ENCODE results near the gene NELL2. TPM values are rescaled to one million over a fixed set of nuclear protein-coding genes. Genes with fewer than 3 reads are reported as not detected.

The NELL2 gene
- total RNA-seq, 1 experiment from 2014 or later: 32.7 TPM

- H2BK15ac ChIP-seq (ENCODE audit: low read depth, low read length): no peak overlapping the region
These were observed 28.7 kb downstream of the NELL2 start for GRCh38 chr12:44847403-44847802.

More at GRCh38 chr12:44847403-44847802, 28.7 kb downstream of the NELL2 start:
- Histone ChIP-seq H3K4ac (ENCODE audit: low read depth, low read length) (no peak overlapping the region), H4K5ac (ENCODE audit: insufficient read length, low read depth, low read length) (no peak overlapping the region), H3K4me2 (ENCODE audit: insufficient read depth, insufficient read length, low read length) (no peak overlapping the region), H3K79me2 (ENCODE audit: insufficient read depth, low read length) (no peaks in the 10 kb centered on the region), H2AK5ac (ENCODE audit: insufficient read length, low read length) (no peak overlapping the region), H3K27me3 (ENCODE audit: insufficient read depth, low read length) (no peaks in the 10 kb centered on the region), H3K23ac (ENCODE audit: insufficient read length, low read depth, low read length) (no peak overlapping the region), H3K27ac (ENCODE audit: insufficient read length, low read depth, low read length) (no peak overlapping the region), H3K56ac (ENCODE audit: insufficient read length, low read depth, low read length) (no peak overlapping the region), H3K4me1 (ENCODE audit: insufficient read depth, low read length) (no peaks in the 10 kb centered on the region), H3K79me1 (ENCODE audit: insufficient read depth, low read depth, low read length, poor library complexity, severe bottlenecking) (no peaks in the 10 kb centered on the region), H4K91ac (ENCODE audit: insufficient read length, low read depth, low read length) (no peak overlapping the region), H2AFZ (ENCODE audit: low read length) (no peak overlapping the region), H2BK20ac (ENCODE audit: low read depth, low read length, poor library complexity, severe bottlenecking) (no peak overlapping the region), H3T11ph (ENCODE audit: low read length) (no peak overlapping the region), H3K9ac (ENCODE audit: extremely low read depth, insufficient read length, low read length) (no peak overlapping the region), H3K18ac (ENCODE audit: insufficient read length, low read depth, low read length) (no peak overlapping the region), H3K23me2 (ENCODE audit: insufficient read length, low read depth, low read length, poor library complexity, severe bottlenecking) (no peaks in the 10 kb centered on the region), H3K9me3 (ENCODE audit: control insufficient read depth, low read depth, low read length) (no peaks in the 10 kb centered on the region), H3K14ac (ENCODE audit: insufficient read depth, low read length) (no peak overlapping the region), H2BK120ac (ENCODE audit: low read depth, low read length, poor library complexity, severe bottlenecking) (no peak overlapping the region), H2BK12ac (ENCODE audit: insufficient read length, low read depth, low read length) (no peak overlapping the region), H2BK5ac (ENCODE audit: insufficient read length, low read length) (no peak overlapping the region), H4K20me1 (ENCODE audit: control insufficient read depth, insufficient read depth, insufficient read length) (no peaks in the 10 kb centered on the region), H4K8ac (replicated peaks; ENCODE audit: insufficient read length, low read depth, low read length) (no peak overlapping the region)
- H3K4me3 Mint-ChIP-seq: no peak overlapping the region
- H3K27me3 Mint-ChIP-seq (ENCODE audit: low read depth): no peaks in the 10 kb centered on the region
- WGBS (ENCODE audit: extremely low coverage, insufficient read length, low lambda C conversion rate): no CpG with 5 or more reads among the region's 1 CpG
- H3K36me3 Mint-ChIP-seq (ENCODE audit: insufficient read depth in 1 of 3, low read depth in 3 of 3): no peaks in the 10 kb centered on the region
- no peak for TF ChIP-seq CTCF (conservative IDR thresholded peaks at IDR 0.05)
- peaks cover 18 to 19% of the 10 kb centered on the region in 2 experiments for H3K4me1 Mint-ChIP-seq
- H3K9me3 Mint-ChIP-seq: no peaks in the 10 kb centered on the region
- no peak overlapping the region for H3K27ac Mint-ChIP-seq
- DNase-seq: no peak

Measured in H9 (cell line).